ENCODE measurements around the gene SLF2.

Gene SLF2

GRCh38 chr10:100980711-100981110, 67.9 kb downstream of the SLF2 start:
- DNase-seq (ENCODE audit: low spot score) = no peak

- no peak for DNase-seq (ENCODE audit: low spot score)
Measured at GRCh38 chr10:100981178-100981772, 68.5 kb downstream of the SLF2 start.

GRCh38 chr10:100982916-100983830, 70.4 kb downstream of the SLF2 start:
- no peak for DNase-seq (ENCODE audit: low spot score)

GRCh38 chr10:100983868-100984671, 71.3 kb downstream of the SLF2 start:
- no peak for DNase-seq (ENCODE audit: low spot score)

GRCh38 chr10:100984672-100985177, 72.0 kb downstream of the SLF2 start:
- DNase-seq (ENCODE audit: low spot score) = no peak

- DNase-seq (ENCODE audit: low spot score) = no peak
Measured at GRCh38 chr10:100985336-100985735, 72.6 kb downstream of the SLF2 start.

- no peak for DNase-seq (ENCODE audit: low spot score)
Measured at GRCh38 chr10:100986623-100986951, 73.8 kb downstream of the SLF2 start.

GRCh38 chr10:100986952-100987684, 74.4 kb downstream of the SLF2 start, which contains the start of the genes MRPL43 and TWNK:
Gene MRPL43, minus strand, starts transcription at chr10:100987497. Its CDS starts 54 bp downstream, at chr10:100987443.
Gene TWNK, plus strand, starts transcription at chr10:100987543. Its CDS starts 668 bp downstream, at chr10:100988211.
- DNase-seq (ENCODE audit: low spot score) = peak; percentile 81

GRCh38 chr10:100987685-100988049, 74.9 kb downstream of the SLF2 start:
- no peak for DNase-seq (ENCODE audit: low spot score)

- no peak for DNase-seq (ENCODE audit: low spot score)
Measured at GRCh38 chr10:100988166-100988565, 75.4 kb downstream of the SLF2 start.

- no peak for DNase-seq (ENCODE audit: low spot score)
Measured at GRCh38 chr10:100989088-100989487, 76.3 kb downstream of the SLF2 start.

GRCh38 chr10:100993986-100994708, 81.4 kb downstream of the SLF2 start:
- no peak for DNase-seq (ENCODE audit: low spot score)

GRCh38 chr10:100995181-100995580, 82.4 kb downstream of the SLF2 start:
- DNase-seq (ENCODE audit: low spot score) = no peak

GRCh38 chr10:100996678-100997359, 84.1 kb downstream of the SLF2 start:
- peak; percentile 42 for DNase-seq (ENCODE audit: low spot score)

- DNase-seq (ENCODE audit: low spot score) = peak; percentile 77
Measured at GRCh38 chr10:100997360-100998182, 84.8 kb downstream of the SLF2 start.

- peak; percentile 74 for DNase-seq (ENCODE audit: low spot score)
Measured at GRCh38 chr10:100998183-100998990, 85.6 kb downstream of the SLF2 start.

GRCh38 chr10:100998991-100999741, 86.4 kb downstream of the SLF2 start:
- DNase-seq (ENCODE audit: low spot score) = peak; percentile 75

GRCh38 chr10:100999742-101000126, 87.0 kb downstream of the SLF2 start, which contains the start of gene LZTS2:
Gene LZTS2, plus strand, starts transcription at chr10:100999808. Its CDS starts 2,731 bp downstream, at chr10:101002539.
- DNase-seq (ENCODE audit: low spot score) = no peak

Data from LoVo (cell line).